DOHH2 (cell line): Measurements from ENCODE around the gene MYL4.

Experiments
- CTCF ChIP-seq: fragments of 200-600 bp; sonication (generic); IDR thresholded peaks from one replicate; pipeline ENCODE4 v1.5.1; 2014; ENCODE audit warnings: antibody characterized with exemption, mild to moderate bottlenecking, low read depth, low read length; ENCODE audit not compliant: poor library complexity, severe bottlenecking
- EZH2phosphoT487 ChIP-seq: fragments of 200-600 bp; sonication (generic); IDR thresholded peaks from 2 replicates; pipeline ENCODE4 v1.6.1; 2017; ENCODE audit warnings: borderline replicate concordance, mild to moderate bottlenecking, antibody characterized with exemption, low read length, moderate library complexity, mixed read lengths

DNA sequence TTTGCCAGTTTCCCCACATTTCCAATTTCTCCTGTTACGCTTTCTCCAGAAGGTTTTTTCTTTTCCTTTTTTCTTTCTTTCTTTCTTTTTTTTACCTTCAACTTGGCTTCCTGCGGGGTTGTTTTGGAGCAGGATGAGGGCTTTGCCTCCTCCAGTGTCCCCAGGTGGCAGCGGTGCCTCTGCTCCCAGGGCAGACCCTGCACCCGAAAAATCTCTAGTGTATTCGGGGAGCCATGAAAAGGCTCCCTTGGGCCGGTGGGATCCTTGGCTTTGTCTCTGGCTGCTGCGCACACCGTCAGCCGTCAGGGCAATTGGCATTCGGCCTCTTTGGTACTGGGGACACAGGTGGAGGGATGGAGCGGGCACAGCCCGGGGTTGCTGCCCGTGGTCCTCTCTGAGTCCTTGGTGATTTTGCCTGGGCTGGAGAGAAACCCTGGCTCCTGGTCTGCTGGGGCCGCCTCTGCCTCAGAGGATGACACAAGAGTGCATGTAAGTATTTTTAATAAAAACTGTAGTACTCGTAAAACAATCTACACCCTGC is 45.3 kb downstream of the MYL4 start:
- TF ChIP-seq CTCF (no peak), EZH2phosphoT487 (no peak)
